NB4 (cell line): ENCODE data around the gene TRIM29.

Source experiments
- POLR2A ChIP-seq: IDR thresholded peaks from 2 replicates; pipeline ENCODE4 v1.6.1; 2011; ENCODE audit warnings: mild to moderate bottlenecking; ENCODE audit not compliant: insufficient read length; ENCODE audit errors: extremely low read depth
- TF ChIP-seq, protein P1 (sequence below): IDR thresholded peaks from one replicate; pipeline ENCODE4 v1.5.1; 2012; ENCODE audit warnings: low read depth, low read length
- TF ChIP-seq, protein P2 (sequence below): IDR thresholded peaks from 2 replicates; pipeline ENCODE4 v1.6.1; 2011; ENCODE audit warnings: low read depth, low read length

DNA sequence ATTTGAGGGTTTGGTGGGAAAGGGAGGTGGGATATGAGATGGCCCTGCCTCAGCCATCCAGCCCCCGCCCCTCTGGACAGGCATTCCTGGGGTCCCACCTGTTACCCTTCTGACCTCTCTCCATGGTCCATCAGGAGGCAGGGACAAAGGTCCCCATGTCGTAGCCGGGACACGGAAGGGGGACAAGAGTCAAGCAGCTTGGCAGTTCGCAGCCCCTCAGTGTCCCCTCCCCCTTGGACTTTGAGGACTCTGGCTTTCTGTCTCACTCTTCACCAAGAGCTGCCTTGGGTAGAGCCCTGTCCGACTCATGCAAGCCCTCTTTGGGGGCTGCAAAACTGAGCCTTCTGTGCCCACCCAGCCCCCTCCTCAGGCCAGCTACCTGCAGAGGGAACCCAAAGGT, 30.2 kb downstream of the TRIM29 start:
- TF ChIP-seq, protein P1, sequence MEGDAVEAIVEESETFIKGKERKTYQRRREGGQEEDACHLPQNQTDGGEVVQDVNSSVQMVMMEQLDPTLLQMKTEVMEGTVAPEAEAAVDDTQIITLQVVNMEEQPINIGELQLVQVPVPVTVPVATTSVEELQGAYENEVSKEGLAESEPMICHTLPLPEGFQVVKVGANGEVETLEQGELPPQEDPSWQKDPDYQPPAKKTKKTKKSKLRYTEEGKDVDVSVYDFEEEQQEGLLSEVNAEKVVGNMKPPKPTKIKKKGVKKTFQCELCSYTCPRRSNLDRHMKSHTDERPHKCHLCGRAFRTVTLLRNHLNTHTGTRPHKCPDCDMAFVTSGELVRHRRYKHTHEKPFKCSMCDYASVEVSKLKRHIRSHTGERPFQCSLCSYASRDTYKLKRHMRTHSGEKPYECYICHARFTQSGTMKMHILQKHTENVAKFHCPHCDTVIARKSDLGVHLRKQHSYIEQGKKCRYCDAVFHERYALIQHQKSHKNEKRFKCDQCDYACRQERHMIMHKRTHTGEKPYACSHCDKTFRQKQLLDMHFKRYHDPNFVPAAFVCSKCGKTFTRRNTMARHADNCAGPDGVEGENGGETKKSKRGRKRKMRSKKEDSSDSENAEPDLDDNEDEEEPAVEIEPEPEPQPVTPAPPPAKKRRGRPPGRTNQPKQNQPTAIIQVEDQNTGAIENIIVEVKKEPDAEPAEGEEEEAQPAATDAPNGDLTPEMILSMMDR = no peak
- TF ChIP-seq, protein P2, sequence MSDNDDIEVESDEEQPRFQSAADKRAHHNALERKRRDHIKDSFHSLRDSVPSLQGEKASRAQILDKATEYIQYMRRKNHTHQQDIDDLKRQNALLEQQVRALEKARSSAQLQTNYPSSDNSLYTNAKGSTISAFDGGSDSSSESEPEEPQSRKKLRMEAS = no peak
- TF ChIP-seq POLR2A = no peak
